GM06990 (cell line): ENCODE data around the gene GALNT3.

Experiments used
- DNase-seq: peaks from one replicate; pipeline ENCODE4 v3.0.0-alpha.2; 2011; ENCODE audit not compliant: insufficient read length; ENCODE audit errors: extremely low read depth
- H3K27me3 ChIP-seq: replicated peaks from 2 replicates; pipeline ENCODE4 v1.6.0; 2011; ENCODE audit warnings: low read length; ENCODE audit not compliant: control insufficient read depth, insufficient read depth
- H3K36me3 ChIP-seq: 2 replicates; pipeline ENCODE4 v1.5.1; 2011; ENCODE audit warnings: low read length; ENCODE audit not compliant: control insufficient read depth, insufficient read depth
- H3K4me3 ChIP-seq: replicated peaks from 2 replicates; pipeline ENCODE4 v1.5.1; 2011; ENCODE audit warnings: low read depth, mild to moderate bottlenecking, control low read depth, low read length
- TF ChIP-seq, protein P1 (sequence below): IDR thresholded peaks from 2 replicates; pipeline ENCODE4 v1.5.1; 2011; ENCODE audit warnings: low read length, control low read depth, mild to moderate bottlenecking, inconsistent platforms; ENCODE audit not compliant: insufficient read depth, poor library complexity, severe bottlenecking

Gene GALNT3

DNA sequence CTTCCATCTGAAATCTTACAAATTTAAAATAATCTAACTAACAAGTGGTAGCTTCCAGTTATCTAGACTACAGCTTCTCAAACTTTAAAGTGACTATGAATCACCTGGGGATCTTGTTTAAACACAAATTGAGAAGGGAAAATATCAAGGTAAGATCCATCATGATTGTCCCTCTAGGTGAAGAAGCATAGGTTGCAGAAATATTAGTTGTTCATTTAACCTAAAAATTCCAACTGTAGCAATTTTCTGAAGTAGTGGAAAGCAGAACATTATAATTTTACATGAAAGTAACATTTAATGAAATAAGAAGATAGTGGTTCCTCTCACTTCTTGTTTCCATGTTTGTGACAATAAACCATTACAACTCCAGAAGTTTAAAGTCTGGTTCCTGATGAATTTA is 17.3 kb downstream of the GALNT3 start:
- TF ChIP-seq, protein P1, sequence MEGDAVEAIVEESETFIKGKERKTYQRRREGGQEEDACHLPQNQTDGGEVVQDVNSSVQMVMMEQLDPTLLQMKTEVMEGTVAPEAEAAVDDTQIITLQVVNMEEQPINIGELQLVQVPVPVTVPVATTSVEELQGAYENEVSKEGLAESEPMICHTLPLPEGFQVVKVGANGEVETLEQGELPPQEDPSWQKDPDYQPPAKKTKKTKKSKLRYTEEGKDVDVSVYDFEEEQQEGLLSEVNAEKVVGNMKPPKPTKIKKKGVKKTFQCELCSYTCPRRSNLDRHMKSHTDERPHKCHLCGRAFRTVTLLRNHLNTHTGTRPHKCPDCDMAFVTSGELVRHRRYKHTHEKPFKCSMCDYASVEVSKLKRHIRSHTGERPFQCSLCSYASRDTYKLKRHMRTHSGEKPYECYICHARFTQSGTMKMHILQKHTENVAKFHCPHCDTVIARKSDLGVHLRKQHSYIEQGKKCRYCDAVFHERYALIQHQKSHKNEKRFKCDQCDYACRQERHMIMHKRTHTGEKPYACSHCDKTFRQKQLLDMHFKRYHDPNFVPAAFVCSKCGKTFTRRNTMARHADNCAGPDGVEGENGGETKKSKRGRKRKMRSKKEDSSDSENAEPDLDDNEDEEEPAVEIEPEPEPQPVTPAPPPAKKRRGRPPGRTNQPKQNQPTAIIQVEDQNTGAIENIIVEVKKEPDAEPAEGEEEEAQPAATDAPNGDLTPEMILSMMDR: no peak
- H3K36me3 ChIP-seq: no peaks in the 10 kb centered on the region
- H3K27me3 ChIP-seq: no peaks in the 10 kb centered on the region
- H3K4me3 ChIP-seq: no peak overlapping the region
- DNase-seq: no peak

DNA sequence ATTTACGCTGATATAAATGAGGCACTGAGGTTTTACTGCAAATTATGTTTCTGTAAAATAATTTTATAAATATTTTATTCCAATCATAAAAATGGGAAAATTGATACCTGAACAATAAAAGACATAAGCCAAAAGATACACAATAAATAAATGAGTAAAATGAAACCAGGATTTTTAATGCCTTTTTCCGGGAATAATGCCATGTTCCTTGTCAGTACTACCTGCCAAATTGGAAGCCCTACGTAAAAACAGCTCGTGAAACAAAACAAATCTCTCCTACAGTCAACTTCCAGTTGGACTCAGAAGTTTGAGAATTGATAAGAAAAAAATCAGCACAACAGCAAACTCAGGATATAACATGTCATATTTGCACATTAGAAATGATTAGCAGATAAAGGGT is 18.0 kb downstream of the GALNT3 start:
- no peaks in the 10 kb centered on the region for H3K36me3 ChIP-seq
- no peaks in the 10 kb centered on the region for H3K27me3 ChIP-seq
- H3K4me3 ChIP-seq: no peak overlapping the region
- TF ChIP-seq, protein P1: no peak
- DNase-seq: no peak

DNA sequence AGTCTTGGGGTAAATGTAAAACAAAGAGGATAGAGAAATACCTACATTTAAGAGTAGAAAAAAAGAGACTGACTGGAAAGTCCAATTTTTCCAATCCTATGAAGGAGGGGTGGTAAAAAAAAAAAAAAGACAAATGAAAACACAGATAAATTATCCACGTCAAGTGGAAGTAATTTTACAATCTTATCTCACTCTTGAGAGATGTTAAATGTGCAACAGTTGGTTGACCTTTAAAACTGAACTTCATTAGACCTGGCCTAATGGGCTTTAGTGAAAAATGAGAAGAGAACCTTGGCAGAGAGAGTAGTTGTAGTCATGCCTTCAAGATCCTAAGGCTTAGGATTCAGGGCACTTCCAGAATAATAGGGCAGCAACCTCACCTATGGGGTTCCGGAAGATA is 20.4 kb downstream of the GALNT3 start:
- Histone ChIP-seq H3K4me3 (no peak overlapping the region), H3K27me3 (no peaks in the 10 kb centered on the region), H3K36me3 (no peaks in the 10 kb centered on the region)
- TF ChIP-seq, protein P1: no peak
- DNase-seq: no peak

DNA sequence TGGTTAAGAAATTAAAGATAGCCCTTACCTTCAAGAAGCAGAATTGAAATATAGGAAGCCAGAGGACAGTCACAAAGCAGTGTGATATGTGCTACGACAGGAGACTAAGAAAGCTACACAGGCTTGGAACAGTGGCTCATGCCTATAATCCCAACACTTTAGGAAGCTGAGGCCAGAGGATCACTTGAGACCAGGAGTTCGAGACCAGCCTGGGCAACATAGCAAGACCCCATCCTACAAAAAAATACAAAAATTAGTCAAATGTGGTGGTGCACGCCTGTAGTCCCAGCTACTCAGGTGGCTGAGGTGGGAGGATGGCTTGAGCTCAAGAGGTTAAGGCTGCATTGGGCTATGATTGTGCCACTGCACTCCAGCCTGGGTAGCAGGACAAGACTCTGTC is 21.9 kb downstream of the GALNT3 start:
- H3K4me3 ChIP-seq: no peak overlapping the region
- TF ChIP-seq, protein P1: no peak
- no peaks in the 10 kb centered on the region for H3K27me3 ChIP-seq
- DNase-seq: no peak
- no peaks in the 10 kb centered on the region for H3K36me3 ChIP-seq

DNA sequence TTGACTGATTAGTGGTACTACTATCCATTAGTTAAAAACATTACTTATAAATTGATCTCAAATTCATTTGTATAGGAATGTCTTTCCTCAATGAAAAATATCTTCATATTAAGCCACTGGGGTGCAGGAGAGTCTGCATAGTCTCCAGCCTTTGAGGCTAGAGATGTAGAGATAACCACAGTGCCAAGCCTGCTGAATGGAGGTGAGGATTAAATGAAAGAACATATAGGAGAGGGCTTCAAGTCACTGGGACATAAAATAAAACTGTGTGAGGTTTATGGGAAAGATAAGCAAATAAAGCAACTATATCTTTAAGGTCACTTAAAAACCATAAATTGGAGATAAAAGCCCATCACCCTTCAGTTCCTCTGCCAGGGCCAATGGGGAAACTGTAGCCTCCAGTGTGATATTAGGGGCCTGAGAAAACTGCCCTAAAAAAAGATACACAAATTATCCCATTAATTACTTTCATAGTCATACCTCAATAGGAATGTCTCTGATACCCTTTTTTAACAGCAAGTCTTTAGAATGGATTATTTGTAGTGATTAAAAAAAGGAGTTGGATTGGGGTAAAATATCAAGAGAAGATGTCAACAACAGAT is 27.6 kb downstream of the GALNT3 start:
- TF ChIP-seq, protein P1: no peak
- DNase-seq: no peak
- no peak overlapping the region for H3K4me3 ChIP-seq
- no peaks in the 10 kb centered on the region for H3K27me3 ChIP-seq
- no peaks in the 10 kb centered on the region for H3K36me3 ChIP-seq

DNA sequence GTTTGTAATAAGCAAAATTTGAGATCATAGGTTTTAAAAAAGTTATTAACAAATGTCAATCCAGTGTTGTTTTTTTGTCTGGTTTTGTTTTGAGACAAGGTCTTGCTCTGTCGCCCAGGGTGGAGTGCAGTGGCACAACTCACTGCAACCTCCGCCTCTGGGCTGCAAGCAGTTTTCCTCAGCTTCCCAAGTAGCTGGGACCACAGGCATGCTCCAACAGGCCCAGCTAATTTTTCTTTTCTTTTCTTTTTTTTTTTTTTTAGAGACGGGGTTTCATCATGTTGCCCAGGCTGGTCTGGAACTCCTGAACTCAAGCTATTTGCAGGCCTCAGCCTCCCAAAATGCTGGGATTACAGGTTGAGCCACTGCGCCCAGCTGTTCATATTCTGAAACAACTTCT is 31.3 kb downstream of the GALNT3 start:
- TF ChIP-seq, protein P1: no peak
- Histone ChIP-seq H3K36me3 (no peaks in the 10 kb centered on the region), H3K4me3 (no peak overlapping the region), H3K27me3 (no peaks in the 10 kb centered on the region)
- DNase-seq: no peak
